GM12878 (cell line): ENCODE results near the gene SHB. TPM values are rescaled to one million over a fixed set of nuclear protein-coding genes. Genes with fewer than 3 reads are reported as not detected.
"Not testable (repeated sequence)": the region's sequence is repeated elsewhere in the genome, so short reads cannot be mapped to it uniquely, and the experiment has no call there.

ENCODE experiments used
- ATAC-seq: fragments of 200-7000 bp; cut with Tn5 transposase; 3 replicates; pipeline ENCODE4 v1.9.1; 2020; ENCODE audit warnings: mild to moderate bottlenecking, moderate library complexity
- BruUV-seq: library from RNA; stranded (reverse); fragments of 400-500 nt; replicated peaks from 2 replicates; lab custom pipeline; 2021; lab: Mats Ljungman, UMichigan
- CTCF ChIA-PET: fragments of 300-600 bp; sonication (Branson Sonifier 250); formaldehyde crosslinking; extraction: SDS; loops from one replicate; lab custom pipeline; 2021; ENCODE audit warnings: inconsistent platforms; lab: Yijun Ruan, JAX
- POLR2A ChIA-PET: fragments of 350-600 bp; formaldehyde crosslinking; extraction: SDS; loops from one replicate; lab custom pipeline; 2021; ENCODE audit warnings: inconsistent platforms; lab: Charles Lee
- RAD21 ChIA-PET: fragments of 300-600 bp; sonication (Branson Sonifier 250); formaldehyde crosslinking; loops from one replicate; lab custom pipeline; 2023; ENCODE audit warnings: antibody characterized with exemption; ENCODE audit not compliant: unreplicated experiment; lab: Charles Lee
- SMC1A ChIA-PET: fragments of 300-600 bp; sonication (Branson Sonifier 250); formaldehyde crosslinking; loops from one replicate; lab custom pipeline; 2023; ENCODE audit not compliant: unreplicated experiment, uncharacterized antibody; lab: Charles Lee
- DNase-seq: peaks from one replicate; pipeline ENCODE4 v3.0.0-alpha.2; 2011; ENCODE audit warnings: low read depth, low spot score
- FAIRE-seq: peaks from 3 replicates; lab custom pipeline; 2011; peaks lifted over from hg19 to GRCh38; lab: Jason Lieb, UNC
- H2AFZ ChIP-seq: 2 replicates; pipeline ENCODE4 v1.6.0; 2011; ENCODE audit warnings: low read depth, low read length, control low read depth; ENCODE audit not compliant: control insufficient read depth
- H3K27ac ChIP-seq: 2 replicates; pipeline ENCODE4 v1.5.1; 2011; ENCODE audit warnings: control low read depth; ENCODE audit not compliant: control insufficient read depth, insufficient read depth
- H3K27me3 ChIP-seq, 2 experiments: replicated peaks in 1 of 2; 2 replicates each; pipeline versions ENCODE4 v1.6.0 to v1.6.1; 2011; ENCODE audit warnings: low read length in 1 of 2; ENCODE audit not compliant: control insufficient read depth in 2 of 2, insufficient read depth in 2 of 2
- H3K36me3 ChIP-seq, 2 experiments: 2 replicates each; pipeline ENCODE4 v1.5.1; 2011; ENCODE audit warnings: low read length in 1 of 2; ENCODE audit not compliant: control insufficient read depth in 2 of 2, insufficient read depth in 2 of 2
- H3K4me1 ChIP-seq: 2 replicates; pipeline ENCODE4 v1.6.1; 2011; ENCODE audit warnings: mild to moderate bottlenecking, low read length, moderate library complexity, mixed read lengths; ENCODE audit not compliant: control insufficient read depth, insufficient read depth
- H3K4me2 ChIP-seq: 2 replicates; pipeline ENCODE4 v1.6.0; 2011; ENCODE audit warnings: control low read depth; ENCODE audit not compliant: control insufficient read depth, insufficient read depth
- H3K4me3 ChIP-seq: fragments of 200-600 bp; sonication (generic); 2 replicates; pipeline ENCODE4 v1.5.1; 2016
- H3K79me2 ChIP-seq: 2 replicates; pipeline ENCODE4 v1.6.0; 2011; ENCODE audit warnings: low read length; ENCODE audit not compliant: control insufficient read depth, insufficient read depth
- H3K9ac ChIP-seq: 2 replicates; pipeline ENCODE4 v1.8.0; 2011; ENCODE audit warnings: low read length, control low read depth, mixed read lengths; ENCODE audit not compliant: control insufficient read depth, insufficient read depth
- H3K9me3 ChIP-seq: replicated peaks from 3 replicates; pipeline ENCODE4 v1.5.1; 2011; ENCODE audit warnings: mild to moderate bottlenecking, low read length; ENCODE audit not compliant: control insufficient read depth, insufficient read depth
- H4K20me1 ChIP-seq: 2 replicates; pipeline ENCODE4 v1.6.0; 2011; ENCODE audit not compliant: control insufficient read depth, insufficient read depth
- ATF7 ChIP-seq: fragments of 450-650 bp; IDR thresholded peaks from 2 replicates; pipeline ENCODE4 v1.6.1; 2016; ENCODE audit warnings: low read depth, mild to moderate bottlenecking
- BACH1 ChIP-seq: fragments of 450-650 bp; IDR thresholded peaks from 2 replicates; pipeline ENCODE4 v1.6.1; 2017; ENCODE audit warnings: mild to moderate bottlenecking, borderline replicate concordance
- BRCA1 ChIP-seq: IDR thresholded peaks from 2 replicates; pipeline ENCODE4 v1.6.1; 2011; ENCODE audit warnings: low read depth, low read length, improper control_type of control experiment
- SMAD5 ChIP-seq: IDR thresholded peaks from 2 replicates; pipeline ENCODE4 v1.6.1; 2016; ENCODE audit warnings: antibody characterized with exemption, low read depth
- WGBS: methylation state at CpG from one replicate; pipeline ENCODE4 v1.1.6; 2016; ENCODE audit warnings: low lambda C conversion rate; ENCODE audit not compliant: insufficient replicate concordance, insufficient coverage; ENCODE audit errors: missing lambda C conversion rate; 5-methylcytosine and 5-hydroxymethylcytosine counted together
- in situ Hi-C: fragments of 300-500 bp; cut with MboI; formaldehyde crosslinking; loops from 9 replicates; pipeline ENCODE4 v1.14.3; 2018; ENCODE audit warnings: mixed read lengths
- intact Hi-C: fragments of 100-400 bp; cut with micrococcal nuclease; formaldehyde crosslinking; loops from one replicate; pipeline ENCODE4 v1.14.2; 2022; ENCODE audit not compliant: unreplicated experiment
- polyA plus RNA-seq, 11 experiments: library from polyadenylated mRNA; depleted of rRNA in 4 of 11; unstranded in 6 of 11; stranded (reverse) in 5 of 11; fragments of >200 nt; fragmentation: Nextera tagmentation in 4 of 11; fragmentation: Illumina TruSeq in 1 of 11; extraction: Ambion mirVana in 4 of 11; extraction: Trizol in 1 of 11; gene quantifications; 1 replicate in 1 of 11; 2 replicates in 10 of 11; pipeline versions ENCODE4 v1.2.1 to v1.2.3, GENCODE V29; 2011 to 2016; ENCODE audit warnings: inconsistent platforms in 2 of 11, missing spikeins in 2 of 11, low read depth in 1 of 11
- total RNA-seq, 4 experiments: library from RNA; depleted of rRNA in 3 of 4; stranded (reverse); fragments of >200 nt in 3 of 4; fragmentation: Illumina TruSeq in 1 of 4; extraction: Trizol in 1 of 4; gene quantifications; 2 replicates each; pipeline versions ENCODE4 v1.2.1 to v1.2.3, GENCODE V29; 2013 to 2021
- TF ChIP-seq, protein P1 (sequence below): IDR thresholded peaks from 2 replicates; pipeline ENCODE4 v1.6.1; 2012; ENCODE audit warnings: low read depth, low read length, improper control_type of control experiment

Gene SHB
- total and polyA plus RNA-seq, 10 of the 15 experiments (the other 5 are each of a cell fraction or from before 2014, with no cell fraction given), result 0.29 to 6.2 (median 1.3) TPM

DNA sequence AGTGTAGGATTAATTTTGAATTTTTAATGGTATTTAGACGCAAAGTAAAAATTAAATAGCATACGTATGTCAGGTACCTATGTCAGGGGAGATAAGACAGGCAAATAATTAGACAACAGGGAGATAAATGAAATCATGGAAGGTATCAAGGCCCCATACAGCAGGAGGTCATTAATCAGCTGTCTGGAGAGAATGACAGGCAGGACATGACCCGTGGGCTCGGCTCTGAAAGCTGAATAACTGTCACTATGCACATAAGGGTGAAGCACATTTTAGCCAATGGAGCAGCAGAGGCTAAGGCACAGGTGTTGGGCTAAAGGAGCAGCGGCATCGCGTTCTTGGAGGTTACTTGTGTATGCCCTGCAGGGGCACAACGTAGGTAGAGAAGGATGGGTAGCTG is 177.0 kb downstream of the SHB start:
- no TSS peak for BruUV-seq
- CTCF ChIA-PET, result interaction anchor here (1.3 kb wide), 1 partner anchor 58 kb away, joined by 3 read pairs; no protein-coding TSS in a partner anchor
- H3K27ac ChIP-seq, result no peak overlapping the region
- ATAC-seq (no peak), FAIRE-seq (no peak), DNase-seq (no peak)
- in situ Hi-C loops, result no loop called here
- 88% methylated on average over 8 of the region's 8 CpGs for WGBS
- RAD21 ChIA-PET, result no interaction called here
- intact Hi-C loops, result no loop called here
- no peak overlapping the region for H2AFZ ChIP-seq
- SMC1A ChIA-PET, result interaction anchor here (1.9 kb wide), 1 partner anchor 11 kb away, joined by 5 read pairs; no protein-coding TSS in a partner anchor
- no peaks in the 10 kb centered on the region for H3K79me2 ChIP-seq
- H3K4me2 ChIP-seq, result no peak overlapping the region
- no peaks in the 10 kb centered on the region for H4K20me1 ChIP-seq
- no peaks in the 10 kb centered on the region for H3K27me3 ChIP-seq
- H3K4me3 ChIP-seq, result no peak overlapping the region
- no peak for TF ChIP-seq ATF7
- TF ChIP-seq, protein P1, sequence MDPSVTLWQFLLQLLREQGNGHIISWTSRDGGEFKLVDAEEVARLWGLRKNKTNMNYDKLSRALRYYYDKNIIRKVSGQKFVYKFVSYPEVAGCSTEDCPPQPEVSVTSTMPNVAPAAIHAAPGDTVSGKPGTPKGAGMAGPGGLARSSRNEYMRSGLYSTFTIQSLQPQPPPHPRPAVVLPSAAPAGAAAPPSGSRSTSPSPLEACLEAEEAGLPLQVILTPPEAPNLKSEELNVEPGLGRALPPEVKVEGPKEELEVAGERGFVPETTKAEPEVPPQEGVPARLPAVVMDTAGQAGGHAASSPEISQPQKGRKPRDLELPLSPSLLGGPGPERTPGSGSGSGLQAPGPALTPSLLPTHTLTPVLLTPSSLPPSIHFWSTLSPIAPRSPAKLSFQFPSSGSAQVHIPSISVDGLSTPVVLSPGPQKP, result no peak
- no peak for TF ChIP-seq SMAD5
- TF ChIP-seq BACH1, result no peak
- no peak for TF ChIP-seq BRCA1
- no peaks in the 10 kb centered on the region for H3K4me1 ChIP-seq
- H3K9me3 ChIP-seq, result no peaks in the 10 kb centered on the region
- peaks cover 0 to 9% of the 10 kb centered on the region in 2 experiments; a peak in 2 of 4 replicates for H3K36me3 ChIP-seq
- H3K9ac ChIP-seq, result no peak overlapping the region
- POLR2A ChIA-PET, result no interaction called here

GRCh38 chr9:37891042-37891441 is 178.0 kb downstream of the SHB start:
- in situ Hi-C loops, CTCF ChIA-PET, H2AFZ ChIP-seq, ATAC-seq, H3K27me3 ChIP-seq, H3K4me2 ChIP-seq, H3K27ac ChIP-seq, SMC1A ChIA-PET, RAD21 ChIA-PET, FAIRE-seq, H3K4me3 ChIP-seq, H3K9ac ChIP-seq, H3K9me3 ChIP-seq, BruUV-seq, intact Hi-C loops, H3K36me3 ChIP-seq, POLR2A ChIA-PET, H3K79me2 ChIP-seq, H4K20me1 ChIP-seq, H3K4me1 ChIP-seq, DNase-seq: not testable (repeated sequence)
- 97% methylated on average over 14 of the region's 17 CpGs for WGBS
